Kasumi-1 (cell line): ENCODE results near the gene OR8J3.
"Not testable (repeated sequence)": the region's sequence is repeated elsewhere in the genome, so short reads cannot be mapped to it uniquely, and the experiment has no call there.

Source experiments
- DNase-seq, 2 experiments: peaks; one replicate each; lab custom pipeline; 2025; lab: John Stamatoyannopoulos, UW

The OR8J3 gene

DNA sequence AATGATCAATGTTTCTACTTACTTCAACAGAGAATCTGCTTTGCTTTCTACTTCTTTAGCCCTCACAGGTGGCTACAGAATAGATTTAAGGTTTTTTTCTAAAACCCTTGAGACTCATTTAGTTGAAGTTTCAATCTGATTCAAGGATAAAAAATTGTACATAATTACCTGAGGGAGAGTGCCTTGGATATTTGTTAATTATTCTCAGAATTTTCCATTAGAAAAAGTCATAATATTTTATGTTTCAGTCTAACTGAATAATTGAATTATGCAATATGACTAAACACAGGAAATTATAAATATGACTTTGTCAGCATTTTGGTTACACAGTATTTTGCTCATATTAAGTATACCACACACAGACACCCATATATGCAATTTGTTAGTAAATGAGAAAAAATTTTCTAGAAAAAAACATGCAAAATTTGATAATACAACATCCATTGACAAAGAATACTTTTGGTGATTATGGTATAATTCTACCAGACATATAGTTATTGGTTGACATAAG is at the start of gene OR8J3:
Gene OR8J3, minus strand, starts transcription at position 51 of the 511 bp plus-strand sequence. CDS start 2,483 bp downstream, outside the sequence.
- no peak for DNase-seq

- no peak for DNase-seq
Measured at GRCh38 chr11:56188602-56189001, 48.6 kb upstream of the OR8J3 start.

DNA sequence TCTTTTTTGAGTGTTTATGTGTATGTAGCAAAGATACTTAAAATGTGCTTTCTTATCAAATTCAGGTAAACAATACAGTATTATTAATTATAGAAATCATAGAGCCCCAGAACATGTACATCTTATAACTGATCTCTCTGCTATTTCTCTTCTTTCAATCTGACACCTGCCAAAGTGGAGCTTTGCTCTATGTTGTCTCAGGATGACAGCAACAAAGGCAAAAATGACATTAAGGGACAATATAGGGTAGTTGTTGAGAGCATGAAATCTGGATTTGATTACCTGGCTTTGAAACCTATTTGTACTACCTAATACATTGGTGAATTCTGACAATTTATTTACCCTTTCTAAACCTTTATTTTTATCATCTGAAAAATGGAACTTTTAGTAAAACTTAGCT is 43.5 kb upstream of the OR8J3 start:
- DNase-seq: no peak

- no peak for DNase-seq
Measured at GRCh38 chr11:56176318-56176717, 36.3 kb upstream of the OR8J3 start, which contains the start of gene OR5J2. Gene OR5J2, plus strand, starts transcription at chr11:56176618. Its CDS starts 0 bp downstream, at chr11:56176618.

- DNase-seq: no peak
Measured at GRCh38 chr11:56172256-56172830, 32.3 kb upstream of the OR8J3 start.

DNA sequence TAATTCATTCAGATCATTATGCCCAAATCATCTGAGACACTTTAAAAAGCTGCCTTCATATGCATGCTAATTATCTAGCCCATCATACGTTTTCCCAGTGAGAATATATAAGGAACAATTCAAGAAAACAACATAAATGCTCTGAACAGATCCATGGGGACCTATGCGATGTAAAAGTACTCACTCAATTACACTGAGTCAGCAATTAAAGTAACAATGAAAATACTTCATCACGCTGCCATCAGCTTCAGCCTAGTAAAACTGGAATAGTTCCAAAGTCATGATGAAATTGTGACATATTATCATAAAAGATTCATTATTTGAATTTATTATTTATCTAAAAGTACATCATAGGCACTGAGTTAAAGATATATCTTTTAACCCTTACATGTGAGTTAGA is 23.8 kb upstream of the OR8J3 start:
- DNase-seq: no peak

DNA sequence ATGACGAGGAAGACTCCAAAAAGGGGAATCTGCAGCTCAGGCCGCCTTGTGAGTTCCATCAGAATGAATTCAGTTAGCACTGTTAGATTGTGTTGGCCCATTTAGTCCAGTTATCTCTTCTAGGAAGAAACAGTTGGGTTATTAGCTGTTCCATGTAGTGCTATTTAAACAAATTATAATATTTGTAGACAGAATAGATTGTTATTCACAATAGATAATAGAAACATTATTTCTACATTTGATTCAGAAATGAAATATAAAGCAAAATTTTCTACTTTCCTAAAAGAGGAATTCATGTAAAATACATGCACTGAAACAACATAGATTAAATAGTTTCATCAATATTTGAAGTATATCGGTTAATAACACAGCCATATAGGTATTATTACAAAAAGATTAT is 20.2 kb upstream of the OR8J3 start, which contains the start of gene OR8K5:
Gene OR8K5, minus strand, starts transcription at position 101 of the 400 bp plus-strand sequence. Its CDS starts 0 bp downstream, at position 101.
- DNase-seq: no peak

DNA sequence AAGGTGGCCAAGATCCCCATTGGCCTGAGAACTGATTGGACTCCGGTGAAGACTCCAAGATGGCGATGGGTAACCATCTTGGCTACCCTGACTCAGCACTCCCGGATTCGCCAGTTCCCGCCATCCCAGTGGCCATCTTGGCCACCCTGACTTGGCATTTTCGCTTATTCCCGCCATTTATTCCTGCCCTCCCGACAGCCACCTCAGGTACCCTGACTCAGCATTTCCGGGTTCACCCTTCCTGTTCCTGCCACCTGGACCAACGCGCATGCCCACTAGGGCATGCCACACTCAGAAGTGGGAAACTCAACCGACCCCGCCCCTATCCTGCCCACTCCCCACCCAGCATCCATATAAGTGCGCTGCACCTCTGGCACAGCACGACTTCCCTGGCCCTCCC is 12.3 kb upstream of the OR8J3 start:
- no peak for DNase-seq

- no peak for DNase-seq
Measured at GRCh38 chr11:56151376-56151775, 11.4 kb upstream of the OR8J3 start.

DNA sequence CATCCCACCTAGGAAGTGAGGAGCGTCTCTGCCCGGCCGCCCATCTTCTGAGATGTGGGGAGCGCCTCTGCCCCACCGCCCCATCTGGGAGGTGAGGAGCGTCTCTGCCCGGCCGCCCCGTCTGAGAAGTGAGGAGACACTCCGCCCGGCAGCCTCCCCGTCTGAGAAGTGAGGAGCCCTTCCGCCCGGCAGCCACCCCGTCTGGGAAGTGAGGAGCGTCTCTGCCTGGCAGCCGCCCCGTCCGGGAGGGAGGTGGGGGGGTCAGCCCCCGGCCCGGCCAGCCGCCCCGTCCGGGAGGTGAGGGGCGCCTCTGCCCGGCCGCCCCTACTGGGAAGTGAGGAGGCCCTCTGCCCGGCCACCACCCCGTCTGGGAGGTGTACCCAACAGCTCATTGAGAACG is 3.7 kb upstream of the OR8J3 start:
- DNase-seq: not testable (repeated sequence)

- DNase-seq: no peak
Measured at GRCh38 chr11:56122073-56122472, 17.9 kb downstream of the OR8J3 start, which contains the start of gene OR8H3. Gene OR8H3, plus strand, starts transcription at chr11:56122373. Its CDS starts 0 bp downstream, at chr11:56122373.

DNA sequence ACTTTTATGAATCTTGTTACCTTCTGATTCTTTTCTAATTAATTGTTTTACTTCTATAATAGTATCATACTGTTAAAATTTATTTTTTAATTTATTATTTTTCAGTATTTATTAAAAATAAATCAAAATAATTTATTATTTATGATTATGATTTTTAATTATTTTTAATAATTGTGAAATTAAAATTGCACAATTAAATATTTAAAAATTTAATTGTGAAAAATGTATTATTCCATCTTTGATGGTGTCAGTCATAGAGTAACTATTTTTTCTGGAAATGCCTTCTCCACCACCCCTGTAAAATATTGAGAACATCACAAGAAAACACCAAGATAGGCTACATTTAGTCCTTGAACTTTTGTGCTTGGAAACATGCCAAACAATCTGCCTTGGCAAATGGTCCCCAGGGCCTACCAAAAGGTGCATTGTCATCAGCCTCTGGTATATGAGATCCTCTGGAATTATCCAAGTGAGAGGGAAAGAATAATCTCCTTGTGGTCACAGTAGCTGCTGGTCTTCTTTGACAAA is 36.7 kb downstream of the OR8J3 start, which contains the start of gene OR8H2:
Gene OR8H2, plus strand, starts transcription at position 478 of the 528 bp plus-strand sequence. CDS start 1,356 bp downstream, outside the sequence.
- DNase-seq: no peak

GRCh38 chr11:56093008-56093407 is 47.0 kb downstream of the OR8J3 start, which contains the start of gene OR8I2:
Gene OR8I2, plus strand, starts transcription at chr11:56093308. Its CDS starts 0 bp downstream, at chr11:56093308.
- no peak for DNase-seq

DNA sequence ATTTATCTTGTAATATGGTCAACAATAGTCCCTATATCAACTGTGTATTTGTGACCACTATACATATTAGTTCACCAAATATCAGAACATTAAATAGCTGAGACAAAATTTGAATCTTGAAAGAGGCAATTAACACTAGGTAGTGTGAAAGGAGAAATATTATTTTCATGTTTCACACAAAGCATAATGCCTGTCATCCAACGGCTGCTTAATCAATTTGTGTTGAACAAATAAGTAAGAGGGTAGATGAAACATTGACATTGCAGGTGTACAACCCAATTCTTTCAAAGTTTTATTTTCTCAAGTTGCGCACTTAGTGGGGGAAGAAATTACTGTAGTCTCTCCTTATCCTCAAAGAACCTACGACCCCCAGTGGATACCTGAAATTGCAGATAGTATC is 50.3 kb downstream of the OR8J3 start:
- no peak for DNase-seq
